ENCODE data around the gene ZNF778.

Gene ZNF778

DNA sequence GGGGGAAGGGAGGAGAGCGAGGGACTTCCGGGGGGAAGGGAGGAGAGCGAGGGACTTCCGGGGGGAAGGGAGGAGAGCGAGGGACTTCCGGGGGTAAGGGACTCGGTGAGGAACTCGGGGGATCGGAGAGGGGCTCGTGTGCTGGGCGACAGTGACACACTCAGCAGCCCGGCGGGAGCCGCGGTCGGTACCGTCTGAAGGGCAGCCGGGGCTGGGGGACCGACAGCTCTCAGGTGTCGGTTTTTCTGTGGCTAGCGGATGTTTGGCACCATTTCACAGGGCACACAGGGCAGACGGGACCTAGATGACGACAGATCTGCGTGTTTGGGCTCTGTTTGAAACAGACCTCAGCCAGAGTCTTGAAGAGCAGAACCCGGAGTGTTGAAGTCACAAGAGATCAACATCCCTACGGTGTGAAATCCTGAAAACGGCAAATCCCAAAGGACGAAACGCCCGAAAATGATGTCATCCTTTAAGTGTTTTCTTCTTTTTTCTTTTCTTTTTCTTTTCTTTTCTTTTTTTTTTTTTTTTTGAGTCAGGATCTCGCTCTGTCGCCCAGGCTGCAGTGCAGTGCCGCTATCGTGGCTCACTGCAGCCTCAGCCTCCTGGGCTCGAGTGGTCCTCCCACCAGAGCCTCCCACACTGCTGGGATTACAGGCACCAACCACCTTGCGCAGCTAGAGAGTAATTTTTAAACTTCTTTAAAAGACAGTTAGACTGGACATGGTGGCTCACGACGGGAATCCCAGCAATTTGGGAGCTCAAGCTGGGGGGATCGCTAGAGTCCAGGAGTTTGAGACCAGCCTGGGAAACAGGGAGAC, 23.9 kb downstream of the ZNF778 start (continued):
- no peak for TF ChIP-seq ZNF274 (IDR thresholded peaks at IDR 0.05; ENCODE audit: low read length)
- no peak for TF ChIP-seq ZNF274 (tag by site-specific recombination; IDR thresholded peaks at IDR 0.05; ENCODE audit: borderline replicate concordance)
- TF ChIP-seq ZNF239 (tag by site-specific recombination; IDR thresholded peaks at IDR 0.05), result no peak
- TF ChIP-seq, protein P1, sequence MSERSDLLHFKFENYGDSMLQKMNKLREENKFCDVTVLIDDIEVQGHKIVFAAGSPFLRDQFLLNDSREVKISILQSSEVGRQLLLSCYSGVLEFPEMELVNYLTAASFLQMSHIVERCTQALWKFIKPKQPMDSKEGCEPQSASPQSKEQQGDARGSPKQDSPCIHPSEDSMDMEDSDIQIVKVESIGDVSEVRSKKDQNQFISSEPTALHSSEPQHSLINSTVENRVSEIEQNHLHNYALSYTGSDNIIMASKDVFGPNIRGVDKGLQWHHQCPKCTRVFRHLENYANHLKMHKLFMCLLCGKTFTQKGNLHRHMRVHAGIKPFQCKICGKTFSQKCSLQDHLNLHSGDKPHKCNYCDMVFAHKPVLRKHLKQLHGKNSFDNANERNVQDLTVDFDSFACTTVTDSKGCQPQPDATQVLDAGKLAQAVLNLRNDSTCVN (tag by site-specific recombination; optimal IDR thresholded peaks at IDR 0.05), result peak; percentile 10
- no peak for TF ChIP-seq ZNF292 (tag by site-specific recombination; IDR thresholded peaks at IDR 0.05; ENCODE audit: borderline replicate concordance, low read depth)
- no peak for TF ChIP-seq GFI1B (tag by site-specific recombination; IDR thresholded peaks at IDR 0.05)
- no peak for TF ChIP-seq TRIM28 (IDR thresholded peaks at IDR 0.05; ENCODE audit: borderline replicate concordance, low read length)
- peak; percentile 74; the same call in 1 of the 2 replicates for TF ChIP-seq ZBTB21 (tag by site-specific recombination; IDR thresholded peaks at IDR 0.05)
- no peak for TF ChIP-seq SALL2 (tag by site-specific recombination; IDR thresholded peaks at IDR 0.05; ENCODE audit: borderline replicate concordance)
- TF ChIP-seq, protein P2, sequence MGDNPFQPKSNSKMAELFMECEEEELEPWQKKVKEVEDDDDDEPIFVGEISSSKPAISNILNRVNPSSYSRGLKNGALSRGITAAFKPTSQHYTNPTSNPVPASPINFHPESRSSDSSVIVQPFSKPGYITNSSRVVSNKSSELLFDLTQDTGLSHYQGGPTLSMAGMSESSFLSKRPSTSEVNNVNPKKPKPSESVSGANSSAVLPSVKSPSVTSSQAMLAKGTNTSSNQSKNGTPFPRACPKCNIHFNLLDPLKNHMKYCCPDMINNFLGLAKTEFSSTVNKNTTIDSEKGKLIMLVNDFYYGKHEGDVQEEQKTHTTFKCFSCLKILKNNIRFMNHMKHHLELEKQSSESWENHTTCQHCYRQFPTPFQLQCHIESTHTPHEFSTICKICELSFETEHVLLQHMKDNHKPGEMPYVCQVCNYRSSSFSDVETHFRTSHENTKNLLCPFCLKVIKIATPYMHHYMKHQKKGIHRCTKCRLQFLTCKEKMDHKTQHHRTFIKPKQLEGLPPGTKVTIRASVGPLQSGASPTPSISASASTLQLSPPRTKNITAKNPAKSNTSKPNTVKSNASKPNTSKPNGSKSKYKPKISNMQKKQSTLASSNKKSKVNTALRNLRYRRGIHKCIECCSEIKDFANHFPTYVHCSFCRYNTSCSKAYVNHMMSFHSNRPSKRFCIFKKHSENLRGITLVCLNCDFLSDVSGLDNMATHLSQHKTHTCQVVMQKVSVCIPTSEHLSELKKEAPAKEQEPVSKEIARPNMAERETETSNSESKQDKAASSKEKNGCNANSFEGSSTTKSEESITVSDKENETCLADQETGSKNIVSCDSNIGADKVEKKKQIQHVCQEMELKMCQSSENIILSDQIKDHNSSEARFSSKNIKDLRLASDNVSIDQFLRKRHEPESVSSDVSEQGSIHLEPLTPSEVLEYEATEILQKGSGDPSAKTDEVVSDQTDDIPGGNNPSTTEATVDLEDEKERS (tag by site-specific recombination; IDR thresholded peaks at IDR 0.05), result no peak
- peak; percentile 77 for TF ChIP-seq ZNF600 (tag by site-specific recombination; IDR thresholded peaks at IDR 0.05)
- peak; percentile 92 for TF ChIP-seq ZNF629 (tag by site-specific recombination; IDR thresholded peaks at IDR 0.05)
- TF ChIP-seq IKZF3 (tag by site-specific recombination; IDR thresholded peaks at IDR 0.05), result no peak
- no peak for TF ChIP-seq ZNF585B (tag by site-specific recombination; IDR thresholded peaks at IDR 0.05)
- TF ChIP-seq ZNF112 (tag by site-specific recombination; IDR thresholded peaks at IDR 0.05), result no peak
- TF ChIP-seq SP7 (tag by site-specific recombination; IDR thresholded peaks at IDR 0.05), result 0 out of 2 replicates have a peak, but pooled peaks have one; percentile 30
- TF ChIP-seq WT1 (tag by site-specific recombination; IDR thresholded peaks at IDR 0.05), result peak; percentile 40; the same call in 1 of the 2 replicates
- no peak for TF ChIP-seq ZNF521 (tag by site-specific recombination; IDR thresholded peaks at IDR 0.05)
- TF ChIP-seq, protein P3, sequence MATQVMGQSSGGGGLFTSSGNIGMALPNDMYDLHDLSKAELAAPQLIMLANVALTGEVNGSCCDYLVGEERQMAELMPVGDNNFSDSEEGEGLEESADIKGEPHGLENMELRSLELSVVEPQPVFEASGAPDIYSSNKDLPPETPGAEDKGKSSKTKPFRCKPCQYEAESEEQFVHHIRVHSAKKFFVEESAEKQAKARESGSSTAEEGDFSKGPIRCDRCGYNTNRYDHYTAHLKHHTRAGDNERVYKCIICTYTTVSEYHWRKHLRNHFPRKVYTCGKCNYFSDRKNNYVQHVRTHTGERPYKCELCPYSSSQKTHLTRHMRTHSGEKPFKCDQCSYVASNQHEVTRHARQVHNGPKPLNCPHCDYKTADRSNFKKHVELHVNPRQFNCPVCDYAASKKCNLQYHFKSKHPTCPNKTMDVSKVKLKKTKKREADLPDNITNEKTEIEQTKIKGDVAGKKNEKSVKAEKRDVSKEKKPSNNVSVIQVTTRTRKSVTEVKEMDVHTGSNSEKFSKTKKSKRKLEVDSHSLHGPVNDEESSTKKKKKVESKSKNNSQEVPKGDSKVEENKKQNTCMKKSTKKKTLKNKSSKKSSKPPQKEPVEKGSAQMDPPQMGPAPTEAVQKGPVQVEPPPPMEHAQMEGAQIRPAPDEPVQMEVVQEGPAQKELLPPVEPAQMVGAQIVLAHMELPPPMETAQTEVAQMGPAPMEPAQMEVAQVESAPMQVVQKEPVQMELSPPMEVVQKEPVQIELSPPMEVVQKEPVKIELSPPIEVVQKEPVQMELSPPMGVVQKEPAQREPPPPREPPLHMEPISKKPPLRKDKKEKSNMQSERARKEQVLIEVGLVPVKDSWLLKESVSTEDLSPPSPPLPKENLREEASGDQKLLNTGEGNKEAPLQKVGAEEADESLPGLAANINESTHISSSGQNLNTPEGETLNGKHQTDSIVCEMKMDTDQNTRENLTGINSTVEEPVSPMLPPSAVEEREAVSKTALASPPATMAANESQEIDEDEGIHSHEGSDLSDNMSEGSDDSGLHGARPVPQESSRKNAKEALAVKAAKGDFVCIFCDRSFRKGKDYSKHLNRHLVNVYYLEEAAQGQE (tag by site-specific recombination; IDR thresholded peaks at IDR 0.05), result no peak
- no peak for TF ChIP-seq REPIN1 (tag by site-specific recombination; IDR thresholded peaks at IDR 0.05; ENCODE audit: low read depth)
- no peak for TF ChIP-seq ZNF561 (tag by site-specific recombination; IDR thresholded peaks at IDR 0.05; ENCODE audit: borderline replicate concordance)
- TF ChIP-seq ZNF394 (tag by site-specific recombination; IDR thresholded peaks at IDR 0.05; ENCODE audit: borderline replicate concordance), result 0 out of 2 replicates have a peak, but pooled peaks have one; percentile 6
- TF ChIP-seq GLI4 (tag by site-specific recombination; IDR thresholded peaks at IDR 0.05), result no peak
- TF ChIP-seq, protein P4, sequence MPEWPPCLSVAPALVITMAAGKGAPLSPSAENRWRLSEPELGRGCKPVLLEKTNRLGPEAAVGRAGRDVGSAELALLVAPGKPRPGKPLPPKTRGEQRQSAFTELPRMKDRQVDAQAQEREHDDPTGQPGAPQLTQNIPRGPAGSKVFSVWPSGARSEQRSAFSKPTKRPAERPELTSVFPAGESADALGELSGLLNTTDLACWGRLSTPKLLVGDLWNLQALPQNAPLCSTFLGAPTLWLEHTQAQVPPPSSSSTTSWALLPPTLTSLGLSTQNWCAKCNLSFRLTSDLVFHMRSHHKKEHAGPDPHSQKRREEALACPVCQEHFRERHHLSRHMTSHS (tag by site-specific recombination; IDR thresholded peaks at IDR 0.05), result no peak
- TF ChIP-seq EGR2 (tag by site-specific recombination; IDR thresholded peaks at IDR 0.05; ENCODE audit: low read depth), result peak; percentile 72
- TF ChIP-seq, protein P5, sequence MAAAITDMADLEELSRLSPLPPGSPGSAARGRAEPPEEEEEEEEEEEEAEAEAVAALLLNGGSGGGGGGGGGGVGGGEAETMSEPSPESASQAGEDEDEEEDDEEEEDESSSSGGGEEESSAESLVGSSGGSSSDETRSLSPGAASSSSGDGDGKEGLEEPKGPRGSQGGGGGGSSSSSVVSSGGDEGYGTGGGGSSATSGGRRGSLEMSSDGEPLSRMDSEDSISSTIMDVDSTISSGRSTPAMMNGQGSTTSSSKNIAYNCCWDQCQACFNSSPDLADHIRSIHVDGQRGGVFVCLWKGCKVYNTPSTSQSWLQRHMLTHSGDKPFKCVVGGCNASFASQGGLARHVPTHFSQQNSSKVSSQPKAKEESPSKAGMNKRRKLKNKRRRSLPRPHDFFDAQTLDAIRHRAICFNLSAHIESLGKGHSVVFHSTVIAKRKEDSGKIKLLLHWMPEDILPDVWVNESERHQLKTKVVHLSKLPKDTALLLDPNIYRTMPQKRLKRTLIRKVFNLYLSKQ (tag by site-specific recombination; IDR thresholded peaks at IDR 0.05; ENCODE audit: borderline replicate concordance), result no peak
- no peak for TF ChIP-seq ZNF677 (tag by site-specific recombination; IDR thresholded peaks at IDR 0.05)
- TF ChIP-seq, protein P6, sequence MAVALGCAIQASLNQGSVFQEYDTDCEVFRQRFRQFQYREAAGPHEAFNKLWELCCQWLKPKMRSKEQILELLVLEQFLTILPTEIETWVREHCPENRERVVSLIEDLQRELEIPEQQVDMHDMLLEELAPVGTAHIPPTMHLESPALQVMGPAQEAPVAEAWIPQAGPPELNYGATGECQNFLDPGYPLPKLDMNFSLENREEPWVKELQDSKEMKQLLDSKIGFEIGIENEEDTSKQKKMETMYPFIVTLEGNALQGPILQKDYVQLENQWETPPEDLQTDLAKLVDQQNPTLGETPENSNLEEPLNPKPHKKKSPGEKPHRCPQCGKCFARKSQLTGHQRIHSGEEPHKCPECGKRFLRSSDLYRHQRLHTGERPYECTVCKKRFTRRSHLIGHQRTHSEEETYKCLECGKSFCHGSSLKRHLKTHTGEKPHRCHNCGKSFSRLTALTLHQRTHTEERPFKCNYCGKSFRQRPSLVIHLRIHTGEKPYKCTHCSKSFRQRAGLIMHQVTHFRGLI (tag by site-specific recombination; IDR thresholded peaks at IDR 0.05), result no peak; the same call in 1 of the 2 replicates
